Activated naive CD8-positive, alpha-beta T cell treated with anti-CD3 and anti-CD28 coated beads for 36 hours (primary cell): ENCODE results near the gene RPL9. TPM values are rescaled to one million over a fixed set of nuclear protein-coding genes. Genes with fewer than 3 reads are reported as not detected.
"Not testable (repeated sequence)": the region's sequence is repeated elsewhere in the genome, so short reads cannot be mapped to it uniquely, and the experiment has no call there.

Experiments used
- DNase-seq: peaks from one replicate; pipeline ENCODE4 v3.0.0; 2021
- H3K27ac Mint-ChIP-seq: one replicate; pipeline ENCODE4 v1.8.0; 2022; ENCODE audit warnings: mild to moderate bottlenecking, moderate library complexity, mixed read lengths
- H3K27me3 Mint-ChIP-seq: one replicate; pipeline ENCODE4 v1.8.0; 2022; ENCODE audit warnings: mild to moderate bottlenecking, mixed read lengths
- H3K36me3 Mint-ChIP-seq: one replicate; pipeline ENCODE4 v1.8.0; 2021; ENCODE audit warnings: mild to moderate bottlenecking, mixed read lengths
- H3K4me1 Mint-ChIP-seq: one replicate; pipeline ENCODE4 v1.8.0; 2021; ENCODE audit warnings: mixed read lengths
- H3K4me3 Mint-ChIP-seq: one replicate; pipeline ENCODE4 v1.8.0; 2022; ENCODE audit warnings: mild to moderate bottlenecking, moderate library complexity, mixed read lengths
- H3K9me3 Mint-ChIP-seq: one replicate; pipeline ENCODE4 v1.8.0; 2022; ENCODE audit warnings: mixed read lengths
- total RNA-seq, 2 experiments: library from RNA; stranded (reverse); gene quantifications; one replicate each; pipeline ENCODE4 v1.2.3, GENCODE V29; 2021

Gene RPL9
- total RNA-seq: 1,000 to 10,000 TPM; 1,739 to 1,814 TPM

DNA sequence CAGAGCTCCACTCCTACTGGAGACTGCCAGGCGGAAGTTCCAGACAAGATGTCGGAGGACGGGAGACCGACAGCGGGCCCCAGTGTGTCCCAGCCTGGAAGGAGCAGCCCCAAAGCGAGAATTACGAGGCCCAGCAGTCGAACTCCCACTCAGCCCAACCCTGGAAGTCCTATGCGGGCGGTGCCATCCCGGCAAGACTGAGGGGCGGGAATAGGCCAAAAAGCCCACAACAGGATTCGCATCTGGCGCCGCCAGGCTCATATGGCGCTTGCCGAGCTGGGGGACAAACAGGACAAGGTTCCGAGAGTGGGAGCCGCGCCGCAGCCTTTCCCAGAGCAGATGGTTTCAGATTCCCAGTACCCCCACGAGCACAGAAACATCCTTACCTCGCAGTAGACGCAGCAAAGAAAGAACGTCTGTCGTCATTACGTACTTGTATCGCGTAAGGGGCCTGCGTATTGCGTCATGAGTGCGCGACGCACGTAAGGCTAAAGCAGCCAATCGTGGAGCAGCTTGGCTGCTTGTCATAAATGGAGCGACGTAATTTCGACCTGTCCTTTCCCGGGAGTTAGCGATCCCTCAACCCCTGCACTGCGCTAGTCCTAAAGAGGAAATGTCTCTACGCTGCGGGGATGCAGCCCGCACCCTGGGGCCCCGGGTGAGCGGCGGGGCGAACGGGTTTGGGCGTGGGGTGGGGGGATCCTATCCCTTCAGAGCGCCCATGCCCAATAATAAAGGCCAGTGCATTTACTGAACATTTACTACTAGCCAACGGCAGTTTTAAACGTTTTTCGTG, at the start of gene RPL9, which contains the start of gene LIAS:
Gene RPL9 (minus strand): TSS at position 418 of the 796 bp plus-strand sequence. CDS start 483 bp downstream, outside the sequence.
Gene LIAS (plus strand): TSS at position 552 of the 796 bp plus-strand sequence. CDS start 62 bp downstream, at position 614.
- Mint-ChIP-seq H3K4me1 (peaks cover 39% of the 10 kb centered on the region), H3K4me3 (peak within 1 kb of the TSS; percentile 94), H3K27me3 (no peaks in the 10 kb centered on the region), H3K27ac (peak within 1 kb of the TSS; percentile 100), H3K36me3 (peaks cover 69% of the 10 kb centered on the region), H3K9me3 (no peaks in the 10 kb centered on the region)
- DNase-seq: peak; percentile 90

- no peaks in the 10 kb centered on the region for H3K27me3 Mint-ChIP-seq
- no peak for DNase-seq
- no peaks in the 10 kb centered on the region for H3K9me3 Mint-ChIP-seq
- H3K27ac Mint-ChIP-seq: no peak overlapping the region
- H3K4me1 Mint-ChIP-seq: no peaks in the 10 kb centered on the region
- H3K36me3 Mint-ChIP-seq: peaks cover 12% of the 10 kb centered on the region
- no peak overlapping the region for H3K4me3 Mint-ChIP-seq
Measured at GRCh38 chr4:39505581-39505980, 46.9 kb upstream of the RPL9 start.

GRCh38 chr4:39504538-39504937, 45.8 kb upstream of the RPL9 start:
- no peaks in the 10 kb centered on the region for H3K4me1 Mint-ChIP-seq
- no peak overlapping the region for H3K4me3 Mint-ChIP-seq
- no peaks in the 10 kb centered on the region for H3K9me3 Mint-ChIP-seq
- no peak overlapping the region for H3K27ac Mint-ChIP-seq
- no peaks in the 10 kb centered on the region for H3K27me3 Mint-ChIP-seq
- DNase-seq: no peak
- H3K36me3 Mint-ChIP-seq: peaks cover 12% of the 10 kb centered on the region

- H3K9me3 Mint-ChIP-seq, H3K27me3 Mint-ChIP-seq, DNase-seq, H3K4me1 Mint-ChIP-seq, H3K27ac Mint-ChIP-seq, H3K4me3 Mint-ChIP-seq: not testable (repeated sequence)
- H3K36me3 Mint-ChIP-seq: peaks cover 12% of the 10 kb centered on the region
Measured at GRCh38 chr4:39502664-39503035, 43.9 kb upstream of the RPL9 start.

DNA sequence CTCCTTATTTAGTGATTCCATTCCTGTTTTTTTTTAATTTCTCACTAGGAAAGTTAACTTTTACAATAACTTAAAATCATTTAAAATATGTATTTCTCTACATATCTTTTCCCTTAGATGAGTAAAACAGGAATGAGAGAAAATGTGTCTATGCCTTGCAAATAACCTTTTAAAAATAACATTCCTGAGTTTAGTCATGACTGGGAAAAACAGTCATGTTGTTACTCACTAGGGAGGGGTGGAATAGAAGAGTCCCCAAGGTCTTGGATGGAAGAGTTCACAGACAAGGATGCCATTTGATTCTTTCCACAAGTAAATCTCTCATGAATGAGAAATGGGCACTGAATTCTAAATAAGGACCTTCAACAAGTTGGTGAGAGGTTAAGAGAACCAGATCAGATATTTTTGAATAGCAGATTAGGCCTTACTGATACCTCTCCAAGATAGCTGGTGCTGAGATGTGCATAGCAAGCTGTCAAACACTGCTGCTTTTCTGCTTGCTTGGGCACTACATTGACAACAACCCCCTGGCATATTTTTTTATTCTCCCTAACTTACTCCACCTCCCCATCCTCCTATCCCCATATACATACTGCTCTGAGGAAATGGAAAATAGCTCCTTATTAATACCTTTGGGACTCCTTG, 43.4 kb upstream of the RPL9 start:
- Mint-ChIP-seq H3K4me3 (no peak overlapping the region), H3K9me3 (no peaks in the 10 kb centered on the region), H3K27me3 (no peaks in the 10 kb centered on the region), H3K27ac (no peak overlapping the region), H3K4me1 (no peaks in the 10 kb centered on the region), H3K36me3 (peaks cover 12% of the 10 kb centered on the region)
- DNase-seq: no peak

DNA sequence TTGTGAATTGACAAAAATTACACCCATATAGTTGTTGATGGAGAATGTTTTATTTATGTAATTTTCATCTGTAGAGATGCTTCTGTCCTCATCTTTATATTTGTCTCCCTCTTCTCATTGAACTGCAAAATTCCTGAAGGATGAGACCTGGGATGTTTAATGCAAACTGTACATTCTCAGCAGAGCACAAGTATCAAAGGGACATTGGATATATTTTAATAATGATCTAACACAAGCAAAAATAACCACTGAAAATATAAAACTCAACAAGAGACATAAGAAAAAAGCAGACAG, 40.0 kb upstream of the RPL9 start:
- no peaks in the 10 kb centered on the region for H3K27me3 Mint-ChIP-seq
- no peaks in the 10 kb centered on the region for H3K9me3 Mint-ChIP-seq
- no peak for DNase-seq
- H3K4me1 Mint-ChIP-seq: no peaks in the 10 kb centered on the region
- H3K4me3 Mint-ChIP-seq: no peak overlapping the region
- H3K27ac Mint-ChIP-seq: no peak overlapping the region
- H3K36me3 Mint-ChIP-seq: peaks cover 7% of the 10 kb centered on the region

- no peaks in the 10 kb centered on the region for H3K4me1 Mint-ChIP-seq
- no peak for DNase-seq
Measured at GRCh38 chr4:39497909-39498726, 39.4 kb upstream of the RPL9 start.

DNA sequence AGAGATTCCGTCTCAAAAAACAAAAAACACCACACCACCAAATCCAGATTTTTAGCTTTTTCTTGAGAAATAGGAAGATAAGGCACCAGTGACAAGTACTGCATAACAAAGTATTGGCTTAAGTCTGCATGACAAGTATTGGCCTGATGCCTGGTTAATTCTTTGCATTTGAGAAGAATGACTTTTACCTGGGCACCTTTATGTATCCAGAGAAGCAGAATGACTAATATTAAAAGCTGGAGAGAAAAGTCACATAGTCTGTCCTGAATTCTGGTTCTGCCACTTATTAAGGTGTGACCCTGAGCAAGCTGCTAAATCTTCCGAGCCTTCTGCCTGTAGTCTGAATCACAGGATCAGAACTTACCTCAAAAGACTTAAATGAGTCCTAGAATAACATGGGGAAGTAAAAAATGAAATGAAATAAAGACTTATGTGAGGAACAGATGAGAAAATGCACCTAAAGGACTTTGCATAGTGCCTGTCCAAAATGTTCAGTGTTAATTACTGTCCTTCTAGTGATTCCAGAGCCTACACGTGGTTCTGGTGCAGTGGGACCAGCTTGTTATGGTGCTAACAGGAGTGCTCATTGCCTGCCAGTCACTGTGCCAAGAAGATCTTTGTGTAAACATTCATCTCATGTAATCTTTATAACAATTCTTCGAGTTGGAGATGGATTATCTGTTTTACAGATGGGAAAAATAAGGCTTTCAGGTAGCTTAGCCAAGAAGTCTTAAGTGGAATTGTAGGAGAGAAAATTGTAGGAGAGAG, 36.9 kb upstream of the RPL9 start:
- Mint-ChIP-seq H3K9me3 (no peaks in the 10 kb centered on the region), H3K27me3 (no peaks in the 10 kb centered on the region), H3K36me3 (peaks cover 1% of the 10 kb centered on the region), H3K27ac (no peak overlapping the region), H3K4me1 (no peaks in the 10 kb centered on the region), H3K4me3 (no peak overlapping the region)
- no peak for DNase-seq

More at GRCh38 chr4:39497909-39498726, 39.4 kb upstream of the RPL9 start:
- Mint-ChIP-seq H3K27me3 (no peaks in the 10 kb centered on the region), H3K4me3 (no peak overlapping the region), H3K36me3 (peaks cover 1% of the 10 kb centered on the region), H3K9me3 (no peaks in the 10 kb centered on the region), H3K27ac (no peak overlapping the region)

GRCh38 chr4:39494354-39494753, 35.6 kb upstream of the RPL9 start:
- Mint-ChIP-seq H3K36me3 (peaks cover 1% of the 10 kb centered on the region), H3K4me3 (no peak overlapping the region), H3K27ac (no peak overlapping the region), H3K4me1 (no peaks in the 10 kb centered on the region), H3K9me3 (no peaks in the 10 kb centered on the region), H3K27me3 (no peaks in the 10 kb centered on the region)
- DNase-seq: no peak

DNA sequence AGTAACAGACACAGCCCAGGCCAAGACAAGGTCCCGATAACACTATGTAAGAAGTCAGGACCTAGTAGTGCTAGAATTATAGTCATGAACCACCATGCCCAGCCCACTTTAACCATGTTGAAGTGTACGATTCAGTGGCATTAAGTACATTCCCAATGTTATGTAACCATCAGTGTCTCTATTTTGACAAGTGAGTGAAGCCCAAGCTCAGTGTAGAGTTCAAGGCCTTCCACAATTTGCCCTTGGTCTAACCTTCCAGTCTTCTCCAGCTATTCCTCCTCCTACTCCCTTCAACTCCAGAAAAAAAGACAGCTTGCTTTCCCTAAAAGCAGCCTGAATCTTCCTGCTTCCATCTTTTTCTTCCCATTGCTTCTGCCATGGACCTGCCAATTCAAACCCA, 31.6 kb upstream of the RPL9 start:
- H3K27ac Mint-ChIP-seq: no peak overlapping the region
- H3K4me1 Mint-ChIP-seq: no peaks in the 10 kb centered on the region
- no peaks in the 10 kb centered on the region for H3K27me3 Mint-ChIP-seq
- H3K9me3 Mint-ChIP-seq: no peaks in the 10 kb centered on the region
- H3K36me3 Mint-ChIP-seq: no peaks in the 10 kb centered on the region
- no peak overlapping the region for H3K4me3 Mint-ChIP-seq
- no peak for DNase-seq

DNA sequence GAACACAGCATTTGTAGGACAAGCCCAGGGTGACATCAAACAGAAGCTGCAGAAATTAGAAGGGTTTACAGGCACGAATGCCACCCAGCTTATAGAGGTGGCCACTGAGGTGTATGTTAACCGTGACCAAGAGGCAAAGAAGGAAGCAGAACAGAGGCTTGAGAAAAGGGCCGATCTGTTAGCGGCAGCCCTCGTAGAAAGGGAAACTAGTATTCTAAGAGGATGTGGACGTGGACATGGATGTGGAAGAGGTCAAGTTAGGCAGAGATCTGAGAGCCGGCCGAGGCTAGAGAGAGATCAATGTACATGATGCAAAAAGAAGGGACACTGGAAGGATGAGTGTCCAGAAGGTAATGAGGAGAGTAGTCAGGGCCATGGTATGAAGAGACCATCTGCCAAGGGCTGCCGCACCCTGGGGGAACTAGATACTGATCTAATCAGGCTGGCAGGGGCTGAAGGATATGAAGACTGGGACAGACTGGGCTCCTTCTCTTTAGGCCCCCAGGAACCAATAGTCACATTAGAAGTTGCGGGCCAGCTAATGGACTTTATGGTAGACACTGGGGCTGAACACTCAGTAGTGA, 27.6 kb upstream of the RPL9 start:
- Mint-ChIP-seq H3K4me1 (no peaks in the 10 kb centered on the region), H3K9me3 (no peaks in the 10 kb centered on the region), H3K36me3 (no peaks in the 10 kb centered on the region), H3K27ac (no peak overlapping the region), H3K4me3 (no peak overlapping the region), H3K27me3 (no peaks in the 10 kb centered on the region)
- DNase-seq: no peak

- Mint-ChIP-seq H3K36me3 (no peaks in the 10 kb centered on the region), H3K9me3 (no peaks in the 10 kb centered on the region)
- no peak for DNase-seq
Measured at GRCh38 chr4:39484582-39485272, 26.0 kb upstream of the RPL9 start.

GRCh38 chr4:39480902-39481695, 22.4 kb upstream of the RPL9 start:
- no peak overlapping the region for H3K27ac Mint-ChIP-seq
- no peaks in the 10 kb centered on the region for H3K36me3 Mint-ChIP-seq
- H3K9me3 Mint-ChIP-seq: no peaks in the 10 kb centered on the region
- H3K4me3 Mint-ChIP-seq: no peak overlapping the region
- H3K27me3 Mint-ChIP-seq: no peaks in the 10 kb centered on the region
- H3K4me1 Mint-ChIP-seq: no peaks in the 10 kb centered on the region
- DNase-seq: no peak

More at GRCh38 chr4:39484582-39485272, 26.0 kb upstream of the RPL9 start:
- H3K4me1 Mint-ChIP-seq: no peaks in the 10 kb centered on the region
- no peaks in the 10 kb centered on the region for H3K27me3 Mint-ChIP-seq
- H3K4me3 Mint-ChIP-seq: no peak overlapping the region
- H3K27ac Mint-ChIP-seq: no peak overlapping the region
